ENCODE measurements around the gene UNK. TPM values are rescaled to one million over a fixed set of nuclear protein-coding genes. Genes with fewer than 3 reads are reported as not detected.
"Not testable (repeated sequence)": the region's sequence is repeated elsewhere in the genome, so short reads cannot be mapped to it uniquely, and the experiment has no call there.

Gene UNK
- total and polyA plus RNA-seq, 2 experiments from 2014 or later = 22.3 to 26.7 TPM

GRCh38 chr17:75778066-75778860 lies 6.3 kb upstream of the UNK start:
- not testable (repeated sequence) for H3K27me3 ChIP-seq; H3K36me3 ChIP-seq (replicated peaks; ENCODE audit: insufficient read depth, low read depth); H3K4me1 ChIP-seq (ENCODE audit: insufficient read depth); H2AFZ ChIP-seq; DNase-seq (ENCODE audit: low spot score); H3K9me2 ChIP-seq (replicated peaks; ENCODE audit: insufficient read depth); H3K9me3 ChIP-seq (ENCODE audit: low read depth)
- 3% methylated on average over 19 of the region's 19 CpGs for WGBS (ENCODE audit: low lambda C conversion rate, missing lambda C conversion rate)
- peak overlapping the region; percentile 91 for H3K27ac ChIP-seq
- peak overlapping the region; percentile 86 for H3K4me2 ChIP-seq
- peak overlapping the region; percentile 89 for H3K4me3 ChIP-seq
- H4K20me1 ChIP-seq (ENCODE audit: insufficient read depth, poor library complexity, severe bottlenecking) = peaks cover 42% of the 10 kb centered on the region
- TF ChIP-seq EZH2phosphoT487 (IDR thresholded peaks at IDR 0.05; ENCODE audit: low read depth, severe bottlenecking, unreplicated experiment) = peak; percentile 12
- peaks cover 30% of the 10 kb centered on the region for H3K79me2 ChIP-seq

GRCh38 chr17:75778861-75779249 lies 5.8 kb upstream of the UNK start:
- DNase-seq (ENCODE audit: low spot score) = peak; percentile 68
- peak overlapping the region; percentile 89 for H3K4me3 ChIP-seq
- peaks cover 9% of the 10 kb centered on the region for H3K4me1 ChIP-seq (ENCODE audit: insufficient read depth)
- no peak overlapping the region for H2AFZ ChIP-seq
- peaks cover 42% of the 10 kb centered on the region for H4K20me1 ChIP-seq (ENCODE audit: insufficient read depth, poor library complexity, severe bottlenecking)
- no peaks in the 10 kb centered on the region for H3K27me3 ChIP-seq
- TF ChIP-seq CTCF (IDR thresholded peaks at IDR 0.05; ENCODE audit: poor library complexity) (peak; percentile 44), EZH2phosphoT487 (IDR thresholded peaks at IDR 0.05; ENCODE audit: low read depth, severe bottlenecking, unreplicated experiment) (peak; percentile 27), EZH2 (IDR thresholded peaks at IDR 0.05; ENCODE audit: borderline replicate concordance) (no peak)
- peak overlapping the region; percentile 86 for H3K4me2 ChIP-seq
- H3K36me3 ChIP-seq (replicated peaks; ENCODE audit: insufficient read depth, low read depth) = peaks cover 8% of the 10 kb centered on the region
- no peaks in the 10 kb centered on the region for H3K9me2 ChIP-seq (replicated peaks; ENCODE audit: insufficient read depth)
- peak overlapping the region; percentile 91 for H3K27ac ChIP-seq
- peaks cover 30% of the 10 kb centered on the region for H3K79me2 ChIP-seq
- H3K9me3 ChIP-seq (ENCODE audit: low read depth) = no peaks in the 10 kb centered on the region
- under 1% methylated on average over 31 of the region's 38 CpGs for WGBS (ENCODE audit: low lambda C conversion rate, missing lambda C conversion rate)

- peaks cover 8% of the 10 kb centered on the region for H3K36me3 ChIP-seq (replicated peaks; ENCODE audit: insufficient read depth, low read depth)
- WGBS (ENCODE audit: low lambda C conversion rate, missing lambda C conversion rate) = 1% methylated on average over 58 of the region's 84 CpGs
- no peaks in the 10 kb centered on the region for H3K9me2 ChIP-seq (replicated peaks; ENCODE audit: insufficient read depth)
- DNase-seq (ENCODE audit: low spot score) = peak; percentile 99
- peak overlapping the region; percentile 86 for H3K4me2 ChIP-seq
- H3K27me3 ChIP-seq = no peaks in the 10 kb centered on the region
- peaks cover 30% of the 10 kb centered on the region for H3K79me2 ChIP-seq
- H3K4me3 ChIP-seq = peak overlapping the region; percentile 89
- TF ChIP-seq EZH2 (IDR thresholded peaks at IDR 0.05; ENCODE audit: borderline replicate concordance) = no peak
- peak; percentile 30 for TF ChIP-seq EZH2phosphoT487 (IDR thresholded peaks at IDR 0.05; ENCODE audit: low read depth, severe bottlenecking, unreplicated experiment)
- H3K9me3 ChIP-seq (ENCODE audit: low read depth) = no peaks in the 10 kb centered on the region
- peaks cover 42% of the 10 kb centered on the region for H4K20me1 ChIP-seq (ENCODE audit: insufficient read depth, poor library complexity, severe bottlenecking)
- H2AFZ ChIP-seq = no peak overlapping the region
- peaks cover 14% of the 10 kb centered on the region for H3K4me1 ChIP-seq (ENCODE audit: insufficient read depth)
- H3K27ac ChIP-seq = peak overlapping the region; percentile 91
Observed at GRCh38 chr17:75779250-75779986, 5.2 kb upstream of the UNK start.

GRCh38 chr17:75779987-75780889 lies 4.4 kb upstream of the UNK start:
- Histone ChIP-seq H3K4me1 (ENCODE audit: insufficient read depth) (peaks cover 15% of the 10 kb centered on the region), H3K27me3 (no peaks in the 10 kb centered on the region), H3K9me2 (replicated peaks; ENCODE audit: insufficient read depth) (no peaks in the 10 kb centered on the region), H3K36me3 (replicated peaks; ENCODE audit: insufficient read depth, low read depth) (peaks cover 8% of the 10 kb centered on the region), H3K79me2 (peaks cover 31% of the 10 kb centered on the region), H3K27ac (peak overlapping the region; percentile 61), H3K9me3 (ENCODE audit: low read depth) (no peaks in the 10 kb centered on the region), H3K4me2 (peak overlapping the region; percentile 42), H2AFZ (no peak overlapping the region), H3K4me3 (no peak overlapping the region), H4K20me1 (ENCODE audit: insufficient read depth, poor library complexity, severe bottlenecking) (peaks cover 41% of the 10 kb centered on the region)
- 20% methylated on average over 5 of the region's 5 CpGs for WGBS (ENCODE audit: low lambda C conversion rate, missing lambda C conversion rate)
- no peak for TF ChIP-seq EZH2phosphoT487 (IDR thresholded peaks at IDR 0.05; ENCODE audit: low read depth, severe bottlenecking, unreplicated experiment)
- TF ChIP-seq EZH2 (IDR thresholded peaks at IDR 0.05; ENCODE audit: borderline replicate concordance) = no peak
- TF ChIP-seq CTCF (IDR thresholded peaks at IDR 0.05; ENCODE audit: poor library complexity) = no peak
- no peak for DNase-seq (ENCODE audit: low spot score)
